Activated naive CD4-positive, alpha-beta T cell treated with anti-CD3 and anti-CD28 coated beads, Interleukin-2, amount 50 U/mL, for 16 hours (primary cell): ENCODE measurements around the gene COL6A2.
"Not testable (repeated sequence)": the region's sequence is repeated elsewhere in the genome, so short reads cannot be mapped to it uniquely, and the experiment has no call there.

Experiments
- DNase-seq: peaks from one replicate; pipeline ENCODE4 v3.0.0-alpha.2; 2020

The COL6A2 gene

GRCh38 chr21:46097336-46098293, at the start of gene COL6A2:
COL6A2 (plus strand) TSS chr21:46098112.
- DNase-seq: peak; percentile 66

- DNase-seq: no peak
Measured at GRCh38 chr21:46048926-46049889, 48.7 kb upstream of the COL6A2 start.

- no peak for DNase-seq
Measured at GRCh38 chr21:46049890-46050667, 47.8 kb upstream of the COL6A2 start.

GRCh38 chr21:46050668-46051378, 47.1 kb upstream of the COL6A2 start:
- no peak for DNase-seq

- no peak for DNase-seq
Measured at GRCh38 chr21:46051379-46051770, 46.5 kb upstream of the COL6A2 start.

- DNase-seq: no peak
Measured at GRCh38 chr21:46051821-46052675, 45.9 kb upstream of the COL6A2 start.

- DNase-seq: peak; percentile 42
Measured at GRCh38 chr21:46052703-46053651, 44.9 kb upstream of the COL6A2 start.

GRCh38 chr21:46054031-46054430, 43.9 kb upstream of the COL6A2 start:
- DNase-seq: no peak

GRCh38 chr21:46054451-46054881, 43.4 kb upstream of the COL6A2 start:
- DNase-seq: no peak

GRCh38 chr21:46055863-46056281, 42.0 kb upstream of the COL6A2 start:
- DNase-seq: no peak

GRCh38 chr21:46056450-46056903, 41.4 kb upstream of the COL6A2 start:
- no peak for DNase-seq

GRCh38 chr21:46057111-46057709, 40.7 kb upstream of the COL6A2 start:
- DNase-seq: no peak

GRCh38 chr21:46057710-46058241, 40.1 kb upstream of the COL6A2 start:
- no peak for DNase-seq

- DNase-seq: no peak
Measured at GRCh38 chr21:46058431-46059145, 39.3 kb upstream of the COL6A2 start.

- no peak for DNase-seq
Measured at GRCh38 chr21:46059195-46059594, 38.7 kb upstream of the COL6A2 start.

- DNase-seq: not testable (repeated sequence)
Measured at GRCh38 chr21:46059711-46060455, 38.0 kb upstream of the COL6A2 start.

- DNase-seq: no peak
Measured at GRCh38 chr21:46060596-46061061, 37.3 kb upstream of the COL6A2 start.
